Thyroid gland (tissue), 4 donors: ENCODE measurements around the gene SLC22A5. TPM values are rescaled to one million over a fixed set of nuclear protein-coding genes. Genes with fewer than 3 reads are reported as not detected.

Experiments used
- DNase-seq, 2 donors: peaks; one replicate each; pipeline ENCODE4 v3.0.0-alpha.2; 2019
- H3K27ac ChIP-seq, 3 donors: fragments of 200-600 bp; sonication (generic); 1 replicate in 2 of 3; 2 replicates in 1 of 3; pipeline ENCODE4 v1.5.1; 2016 to 2019; ENCODE audit warnings: mild to moderate bottlenecking in 1 of 3, moderate library complexity in 1 of 3
- H3K27me3 ChIP-seq: fragments of 200-600 bp; sonication (generic); one replicate; pipeline ENCODE4 v1.5.1; 2019
- H3K36me3 ChIP-seq, 2 donors: fragments of 200-600 bp; sonication (generic); one replicate each; pipeline ENCODE4 v1.5.1; 2016 to 2019
- H3K4me1 ChIP-seq, 2 donors: fragments of 200-600 bp; sonication (generic); one replicate each; pipeline ENCODE4 v1.5.1; 2017 to 2019
- H3K4me3 ChIP-seq, 3 donors: fragments of 200-600 bp; sonication (generic); replicated peaks in 1 of 3; 1 replicate in 2 of 3; 2 replicates in 1 of 3; pipeline ENCODE4 v1.5.1; 2016; ENCODE audit warnings: mild to moderate bottlenecking in 1 of 3
- H3K9me3 ChIP-seq: fragments of 200-600 bp; sonication (generic); one replicate; pipeline ENCODE4 v1.5.1; 2017
- CTCF ChIP-seq, 6 experiments: fragments of 200-600 bp in 3 of 6; fragments of 450-650 bp in 3 of 6; sonication (generic) in 3 of 6; IDR thresholded peaks; one replicate each; pipeline ENCODE4 v1.5.1; 2016 to 2019; ENCODE audit warnings: antibody characterized with exemption in 6 of 6, mild to moderate bottlenecking in 2 of 6, inconsistent platforms in 1 of 6, moderate library complexity in 1 of 6
- POLR2A ChIP-seq, 2 donors: fragments of 450-650 bp; IDR thresholded peaks; one replicate each; pipeline ENCODE4 v1.6.1; 2017; ENCODE audit warnings: antibody characterized with exemption in 2 of 2, mild to moderate bottlenecking in 2 of 2, moderate library complexity in 1 of 2
- WGBS, 2 donors: methylation state at CpG; one replicate each; pipeline ENCODE4 v1.1.5; 2017; 5-methylcytosine and 5-hydroxymethylcytosine counted together
- intact Hi-C: fragments of 100-400 bp; cut with DNase I; formaldehyde crosslinking; loops from one replicate; pipeline ENCODE4 v1.15.1; 2023
- total RNA-seq, 4 donors: library from RNA; depleted of rRNA; stranded (reverse); fragments of >200 nt; gene quantifications; one replicate each; pipeline ENCODE4 v1.2.3, GENCODE V29; 2016

The SLC22A5 gene
- total RNA-seq, 4 donors from 2014 or later = 18.1 to 28.3 (median 24.2) TPM

GRCh38 chr5:132416306-132417009, 46.9 kb downstream of the SLC22A5 start:
- intact Hi-C loops = no loop called here
- H3K4me1 ChIP-seq = peaks cover 59 to 80% of the 10 kb centered on the region in 2 donors
- 88 to 89% methylated on average over 6 of the region's 6 CpGs for WGBS, 2 donors
- TF ChIP-seq POLR2A (IDR thresholded peaks at IDR 0.05) = no peak
- no peak for TF ChIP-seq CTCF (IDR thresholded peaks at IDR 0.05)
- H3K27ac ChIP-seq = peak overlapping the region in 2 of 3 donors; percentile 22 to 54
- DNase-seq = no peak
- no peak overlapping the region for H3K4me3 ChIP-seq
- no peaks in the 10 kb centered on the region for H3K9me3 ChIP-seq
- H3K27me3 ChIP-seq = no peaks in the 10 kb centered on the region
- H3K36me3 ChIP-seq = no peaks in the 10 kb centered on the region

GRCh38 chr5:132417010-132417439, 47.5 kb downstream of the SLC22A5 start:
- Histone ChIP-seq H3K27me3 (no peaks in the 10 kb centered on the region), H3K27ac (peak overlapping the region; percentile 19 to 54 (median 22)), H3K36me3 (no peaks in the 10 kb centered on the region), H3K9me3 (no peaks in the 10 kb centered on the region), H3K4me3 (no peak overlapping the region), H3K4me1 (peaks cover 54 to 78% of the 10 kb centered on the region in 2 donors)
- TF ChIP-seq CTCF (IDR thresholded peaks at IDR 0.05) (no peak), POLR2A (IDR thresholded peaks at IDR 0.05) (no peak)
- intact Hi-C loops = no loop called here
- 76 to 83% methylated on average over 6 of the region's 6 CpGs for WGBS, 2 donors
- peak in 1 of 2 donors; percentile 36 for DNase-seq

- intact Hi-C loops = no loop called here
- Histone ChIP-seq H3K9me3 (no peaks in the 10 kb centered on the region), H3K27me3 (no peaks in the 10 kb centered on the region), H3K36me3 (no peaks in the 10 kb centered on the region), H3K27ac (peak overlapping the region; percentile 19 to 54 (median 22)), H3K4me1 (peaks cover 49 to 77% of the 10 kb centered on the region in 2 donors), H3K4me3 (no peak overlapping the region)
- WGBS, 2 donors = 75 to 81% methylated on average over 6 of the region's 6 CpGs
- TF ChIP-seq CTCF (IDR thresholded peaks at IDR 0.05) (no peak), POLR2A (IDR thresholded peaks at IDR 0.05) (no peak)
- DNase-seq = no peak
Observed at GRCh38 chr5:132417461-132417860, 48.0 kb downstream of the SLC22A5 start.

GRCh38 chr5:132417889-132418485, 48.5 kb downstream of the SLC22A5 start:
- peaks cover 47 to 77% of the 10 kb centered on the region in 2 donors for H3K4me1 ChIP-seq
- intact Hi-C loops = no loop called here
- DNase-seq = no peak
- no peaks in the 10 kb centered on the region for H3K9me3 ChIP-seq
- H3K27me3 ChIP-seq = no peaks in the 10 kb centered on the region
- H3K36me3 ChIP-seq = peaks cover 0 to 5% of the 10 kb centered on the region in 2 donors
- peak overlapping the region in 2 of 3 donors; percentile 16 to 54 for H3K27ac ChIP-seq
- H3K4me3 ChIP-seq = no peak overlapping the region
- WGBS, 2 donors = 88 to 96% methylated on average over 4 of the region's 4 CpGs
- TF ChIP-seq POLR2A (IDR thresholded peaks at IDR 0.05) (no peak), CTCF (IDR thresholded peaks at IDR 0.05) (no peak)

- H3K4me1 ChIP-seq = peaks cover 47 to 85% of the 10 kb centered on the region in 2 donors
- DNase-seq = no peak
- H3K9me3 ChIP-seq = no peaks in the 10 kb centered on the region
- H3K4me3 ChIP-seq = no peak overlapping the region
- peak overlapping the region; percentile 40 to 75 (median 43) for H3K27ac ChIP-seq
- 83 to 88% methylated on average over 2 of the region's 2 CpGs for WGBS, 2 donors
- peaks cover 0 to 6% of the 10 kb centered on the region in 2 donors for H3K36me3 ChIP-seq
- no peaks in the 10 kb centered on the region for H3K27me3 ChIP-seq
- intact Hi-C loops = no loop called here
- TF ChIP-seq POLR2A (IDR thresholded peaks at IDR 0.05) (no peak), CTCF (IDR thresholded peaks at IDR 0.05) (no peak)
Observed at GRCh38 chr5:132418881-132419280, 49.4 kb downstream of the SLC22A5 start.
